Activated CD4-positive, alpha-beta T cell treated with anti-CD3 and anti-CD28 coated beads, Interleukin-2, amount 50 U/mL, for 4 hours (primary cell): Measurements from ENCODE around the gene TMPO.
"Not testable (repeated sequence)": the region's sequence is repeated elsewhere in the genome, so short reads cannot be mapped to it uniquely, and the experiment has no call there.

Source experiments
- DNase-seq, 2 experiments: peaks; one replicate each; pipeline ENCODE4 v3.0.0-alpha.2; 2020

TMPO gene

GRCh38 chr12:98513379-98514322 lies 1.7 kb upstream of the TMPO start:
- DNase-seq: no peak

GRCh38 chr12:98514982-98515286 lies 456 bp upstream of the TMPO start:
- no peak for DNase-seq

- peak; percentile 71 to 75 for DNase-seq
Measured at GRCh38 chr12:98516111-98516873, 902 bp downstream of the TMPO start.

- DNase-seq: no peak
Measured at GRCh38 chr12:98519257-98519907, 4.0 kb downstream of the TMPO start.

- no peak for DNase-seq
Measured at GRCh38 chr12:98530068-98530467, 14.7 kb downstream of the TMPO start.

- DNase-seq: no peak
Measured at GRCh38 chr12:98532687-98533304, 17.4 kb downstream of the TMPO start.

- no peak for DNase-seq
Measured at GRCh38 chr12:98533723-98534251, 18.4 kb downstream of the TMPO start.

- no peak for DNase-seq
Measured at GRCh38 chr12:98538031-98538430, 22.6 kb downstream of the TMPO start.

- no peak for DNase-seq
Measured at GRCh38 chr12:98543701-98544100, 28.3 kb downstream of the TMPO start.

- no peak for DNase-seq
Measured at GRCh38 chr12:98544751-98545150, 29.4 kb downstream of the TMPO start.

- DNase-seq: no peak
Measured at GRCh38 chr12:98549371-98550110, 34.2 kb downstream of the TMPO start.

- DNase-seq: no peak
Measured at GRCh38 chr12:98551787-98552186, 36.4 kb downstream of the TMPO start.

GRCh38 chr12:98558097-98558496 lies 42.7 kb downstream of the TMPO start:
- DNase-seq: not testable (repeated sequence)

- DNase-seq: no peak
Measured at GRCh38 chr12:98559666-98560065, 44.3 kb downstream of the TMPO start.

- DNase-seq: no peak
Measured at GRCh38 chr12:98561846-98562245, 46.5 kb downstream of the TMPO start.

GRCh38 chr12:98572010-98572409 lies 56.6 kb downstream of the TMPO start:
- DNase-seq: no peak

- DNase-seq: no peak
Measured at GRCh38 chr12:98574110-98574509, 58.7 kb downstream of the TMPO start.

- no peak for DNase-seq
Measured at GRCh38 chr12:98575013-98575412, 59.6 kb downstream of the TMPO start.

- DNase-seq: not testable (repeated sequence)
Measured at GRCh38 chr12:98576795-98577194, 61.4 kb downstream of the TMPO start.

GRCh38 chr12:98578392-98578791 lies 63.0 kb downstream of the TMPO start:
- DNase-seq: no peak

GRCh38 chr12:98578821-98579220 lies 63.4 kb downstream of the TMPO start:
- DNase-seq: no peak

- DNase-seq: no peak
Measured at GRCh38 chr12:98579347-98579746, 64.0 kb downstream of the TMPO start.
